Karpas-422 (cell line): ENCODE data around the gene PHOSPHO2. TPM values are rescaled to one million over a fixed set of nuclear protein-coding genes. Genes with fewer than 3 reads are reported as not detected.

ENCODE experiments used
- DNase-seq: peaks from one replicate; pipeline ENCODE4 v3.0.0-alpha.2; 2015
- H2AFZ ChIP-seq: fragments of 200-600 bp; sonication (generic); 2 replicates; pipeline ENCODE4 v1.6.1; 2014; ENCODE audit warnings: antibody characterized with exemption, low read length, mixed read lengths
- H3K27ac ChIP-seq: fragments of 200-600 bp; sonication (generic); 2 replicates; pipeline ENCODE4 v1.5.1; 2014; ENCODE audit warnings: mild to moderate bottlenecking, low read length, moderate library complexity
- H3K27me3 ChIP-seq: fragments of 200-600 bp; sonication (generic); 2 replicates; pipeline ENCODE4 v1.6.1; 2014; ENCODE audit warnings: low read length, mixed read lengths
- H3K36me3 ChIP-seq: fragments of 200-600 bp; sonication (generic); 2 replicates; pipeline ENCODE4 v1.6.1; 2014; ENCODE audit warnings: low read length, mixed read lengths; ENCODE audit not compliant: insufficient read depth
- H3K4me1 ChIP-seq: fragments of 200-600 bp; sonication (generic); 2 replicates; pipeline ENCODE4 v1.6.1; 2014; ENCODE audit warnings: mild to moderate bottlenecking, low read length, mixed read lengths
- H3K4me2 ChIP-seq: fragments of 200-600 bp; sonication (generic); 2 replicates; pipeline ENCODE4 v1.6.1; 2014; ENCODE audit warnings: low read length, low read depth, mild to moderate bottlenecking; ENCODE audit not compliant: poor library complexity, severe bottlenecking
- H3K4me3 ChIP-seq: fragments of 200-600 bp; sonication (generic); 2 replicates; pipeline ENCODE4 v1.5.1; 2014; ENCODE audit warnings: mild to moderate bottlenecking, antibody characterized with exemption, low read length, mixed read lengths
- H3K79me2 ChIP-seq: fragments of 200-600 bp; sonication (generic); 2 replicates; pipeline ENCODE4 v1.6.1; 2014; ENCODE audit warnings: mild to moderate bottlenecking, low read length, mixed read lengths
- H3K9ac ChIP-seq: fragments of 200-600 bp; sonication (generic); 2 replicates; pipeline ENCODE4 v1.6.0; 2014; ENCODE audit warnings: low read length
- H3K9me2 ChIP-seq: fragments of 200-600 bp; sonication (generic), shearing (Covaris generic); replicated peaks from 2 replicates; pipeline ENCODE4 v1.6.0; 2014; ENCODE audit warnings: mild to moderate bottlenecking, low read length, moderate library complexity; ENCODE audit not compliant: insufficient read depth
- H3K9me3 ChIP-seq: fragments of 300-700, 200-600 bp; sonication (generic); 2 replicates; pipeline ENCODE4 v1.6.1; 2014; ENCODE audit warnings: low read length, mixed read lengths
- H4K20me1 ChIP-seq: fragments of 200-600 bp; sonication (generic); 2 replicates; pipeline ENCODE4 v1.6.1; 2014; ENCODE audit warnings: mild to moderate bottlenecking, antibody characterized with exemption, low read length, low read depth; ENCODE audit not compliant: insufficient read depth
- small RNA-seq: library from RNA; depleted of rRNA; stranded (forward); fragments of <200 nt; gene quantifications from one replicate; pipeline ENCODE3, GENCODE V24; 2014
- total RNA-seq: library from RNA; depleted of rRNA; stranded (reverse); fragments of >200 nt; shearing (Covaris generic); gene quantifications from 2 replicates; pipeline ENCODE4 v1.2.3, GENCODE V29; 2014; ENCODE audit warnings: low replicate concordance; rRNA removed

Gene PHOSPHO2
- total RNA-seq, 1 experiment from 2014 or later: 13.0 TPM

GRCh38 chr2:169743549-169743948 is 49.3 kb downstream of the PHOSPHO2 start:
- no peaks in the 10 kb centered on the region for H3K4me1 ChIP-seq
- H3K79me2 ChIP-seq: peaks cover 60% of the 10 kb centered on the region
- H3K4me3 ChIP-seq: no peak overlapping the region
- peaks cover 45% of the 10 kb centered on the region for H3K36me3 ChIP-seq
- H3K27ac ChIP-seq: no peak overlapping the region
- H3K9ac ChIP-seq: no peak overlapping the region
- no peaks in the 10 kb centered on the region for H3K9me3 ChIP-seq
- no peak overlapping the region for H3K4me2 ChIP-seq
- H2AFZ ChIP-seq: no peak overlapping the region
- no peaks in the 10 kb centered on the region for H3K27me3 ChIP-seq
- H3K9me2 ChIP-seq: no peaks in the 10 kb centered on the region
- no peak for DNase-seq
- no peaks in the 10 kb centered on the region for H4K20me1 ChIP-seq

- Histone ChIP-seq H3K4me3 (no peak overlapping the region), H3K9me2 (no peaks in the 10 kb centered on the region), H3K9me3 (no peaks in the 10 kb centered on the region), H2AFZ (no peak overlapping the region), H3K36me3 (peaks cover 60% of the 10 kb centered on the region), H3K27me3 (no peaks in the 10 kb centered on the region), H4K20me1 (no peaks in the 10 kb centered on the region), H3K27ac (no peak overlapping the region), H3K79me2 (peaks cover 53% of the 10 kb centered on the region), H3K9ac (no peak overlapping the region), H3K4me2 (no peak overlapping the region), H3K4me1 (no peaks in the 10 kb centered on the region)
- DNase-seq: no peak
These were observed 52.0 kb downstream of the PHOSPHO2 start for GRCh38 chr2:169746240-169746639.

- Histone ChIP-seq H4K20me1 (no peaks in the 10 kb centered on the region), H3K27me3 (no peaks in the 10 kb centered on the region), H3K9me3 (no peaks in the 10 kb centered on the region), H3K4me3 (no peak overlapping the region), H3K27ac (no peak overlapping the region), H2AFZ (no peak overlapping the region), H3K4me2 (no peak overlapping the region), H3K9ac (no peak overlapping the region), H3K79me2 (peaks cover 36% of the 10 kb centered on the region), H3K36me3 (peaks cover 53% of the 10 kb centered on the region), H3K4me1 (no peaks in the 10 kb centered on the region), H3K9me2 (no peaks in the 10 kb centered on the region)
- no peak for DNase-seq
These were observed 54.0 kb downstream of the PHOSPHO2 start for GRCh38 chr2:169748319-169748718.

Small RNA genes lying within 50 kb of the gene (small RNA-seq; reads per million reads assigned to genes)
- gene RF00432: not detected

Other genes with a start within 250 kb of the PHOSPHO2 start
- gene BBS5, start 215.0 kb upstream of the PHOSPHO2 start, total RNA-seq: 2.0 and 4.2 TPM in 2 replicates
- 0.07 TPM in 1 of 2 replicates, not detected in the other for gene KLHL41, start 184.8 kb upstream of the PHOSPHO2 start, total RNA-seq
- gene FASTKD1, start 120.6 kb upstream of the PHOSPHO2 start, total RNA-seq: 28.7 and 46.6 TPM in 2 replicates
- 25.0 and 37.5 TPM in 2 replicates for gene PPIG, start 110.1 kb upstream of the PHOSPHO2 start, total RNA-seq
- gene CFAP210, start 64 bp upstream of the PHOSPHO2 start, total RNA-seq: 0.07 and 0.18 TPM in 2 replicates
- gene KLHL23, start 39.4 kb downstream of the PHOSPHO2 start, total RNA-seq: 24.5 and 30.7 TPM in 2 replicates
- 129 and 160 TPM in 2 replicates for gene SSB, start 104.4 kb downstream of the PHOSPHO2 start, total RNA-seq
- 100 and 105 TPM in 2 replicates for gene METTL5, start 130.4 kb downstream of the PHOSPHO2 start, total RNA-seq
- 26.7 and 50.8 TPM in 2 replicates for gene UBR3, start 133.0 kb downstream of the PHOSPHO2 start, total RNA-seq